WTC11 (cell line): ENCODE results near the gene SHPK. TPM values are rescaled to one million over a fixed set of nuclear protein-coding genes. Genes with fewer than 3 reads are reported as not detected.

Source experiments
- ATAC-seq: fragments of 200-7000 bp; cut with Tn5 transposase; 2 replicates; pipeline ENCODE4 v1.10.0; 2021; ENCODE audit warnings: mild to moderate bottlenecking, moderate library complexity
- CTCF ChIA-PET: fragments of 300-600 bp; sonication (Branson Sonifier 250); formaldehyde crosslinking; loops from one replicate; lab custom pipeline; 2021; ENCODE audit warnings: antibody characterized with exemption; lab: Charles Lee
- POLR2A ChIA-PET: fragments of 350-600 bp; sonication (Branson Sonifier 250); formaldehyde crosslinking; loops from one replicate; lab custom pipeline; 2021; ENCODE audit warnings: antibody characterized with exemption; lab: Charles Lee
- DNase-seq: peaks from one replicate; pipeline ENCODE4 v3.0.0; 2021; ENCODE audit warnings: low spot score
- H3K27ac Mint-ChIP-seq: 2 replicates; pipeline ENCODE4 v1.8.0; 2021; ENCODE audit warnings: mixed read lengths
- H3K27me3 Mint-ChIP-seq: 2 replicates; pipeline ENCODE4 v1.8.0; 2021; ENCODE audit warnings: low read depth, mild to moderate bottlenecking, moderate library complexity, mixed read lengths
- H3K36me3 Mint-ChIP-seq: 2 replicates; pipeline ENCODE4 v1.8.0; 2021; ENCODE audit warnings: mixed read lengths
- H3K4me1 Mint-ChIP-seq: 2 replicates; pipeline ENCODE4 v1.8.0; 2022; ENCODE audit warnings: mixed read lengths
- H3K4me3 Mint-ChIP-seq: 2 replicates; pipeline ENCODE4 v1.8.0; 2021; ENCODE audit warnings: mild to moderate bottlenecking, moderate library complexity, mixed read lengths
- H3K9me3 Mint-ChIP-seq: 2 replicates; pipeline ENCODE4 v1.8.0; 2021; ENCODE audit warnings: mixed read lengths
- AFF4 ChIP-seq: sonication (generic); formaldehyde crosslinking; IDR thresholded peaks from 2 replicates; pipeline ENCODE4 v1.8.1; 2023; ENCODE audit warnings: mild to moderate bottlenecking, missing genetic modification reagents, borderline replicate concordance
- ARID4B ChIP-seq: sonication (generic); formaldehyde crosslinking; IDR thresholded peaks from 2 replicates; pipeline ENCODE4 v1.8.0; 2023; ENCODE audit warnings: missing genetic modification reagents, mild to moderate bottlenecking, borderline replicate concordance
- ATF6 ChIP-seq: sonication (generic); formaldehyde crosslinking; IDR thresholded peaks from 2 replicates; pipeline ENCODE4 v1.8.1; 2023; ENCODE audit warnings: mild to moderate bottlenecking, missing genetic modification reagents
- E2F1 ChIP-seq: sonication (generic); formaldehyde crosslinking; IDR thresholded peaks from 2 replicates; pipeline ENCODE4 v1.8.0; 2022; ENCODE audit warnings: mild to moderate bottlenecking, missing genetic modification reagents
- FOXP4 ChIP-seq: sonication (generic); formaldehyde crosslinking; IDR thresholded peaks from 2 replicates; pipeline ENCODE4 v1.8.0; 2022; ENCODE audit warnings: mild to moderate bottlenecking, missing genetic modification reagents
- JUN ChIP-seq: sonication (generic); formaldehyde crosslinking; IDR thresholded peaks from 2 replicates; pipeline ENCODE4 v1.8.0; 2023; ENCODE audit warnings: mild to moderate bottlenecking, missing genetic modification reagents
- MYBL2 ChIP-seq: sonication (generic); formaldehyde crosslinking; IDR thresholded peaks from 2 replicates; pipeline ENCODE4 v1.8.1; 2023; ENCODE audit warnings: mild to moderate bottlenecking, moderate library complexity, missing genetic modification reagents
- NR2C2 ChIP-seq: sonication (generic); formaldehyde crosslinking; IDR thresholded peaks from 2 replicates; pipeline ENCODE4 v1.8.0; 2022; ENCODE audit warnings: mild to moderate bottlenecking, missing genetic modification reagents
- OVOL2 ChIP-seq: fragments of 250-450 bp; sonication (Bioruptor Pico); IDR thresholded peaks from 2 replicates; pipeline ENCODE4 v1.9.0; 2021; ENCODE audit warnings: mild to moderate bottlenecking, borderline replicate concordance
- PRDM15 ChIP-seq: sonication (generic); formaldehyde crosslinking; IDR thresholded peaks from 2 replicates; pipeline ENCODE4 v1.8.0; 2022; ENCODE audit warnings: missing genetic modification reagents
- PRRX2 ChIP-seq: fragments of 250-450 bp; sonication (Bioruptor Pico); IDR thresholded peaks from 2 replicates; pipeline ENCODE4 v1.8.0; 2021; ENCODE audit warnings: mild to moderate bottlenecking
- RORB ChIP-seq: fragments of 250-450 bp; sonication (Bioruptor Pico); IDR thresholded peaks from 2 replicates; pipeline ENCODE4 v1.9.0; 2021; ENCODE audit warnings: mild to moderate bottlenecking
- TCF7 ChIP-seq: sonication (generic); formaldehyde crosslinking; IDR thresholded peaks from 2 replicates; pipeline ENCODE4 v1.8.0; 2022; ENCODE audit warnings: mild to moderate bottlenecking, low read depth, missing genetic modification reagents, moderate library complexity
- TEAD4 ChIP-seq: sonication (generic); formaldehyde crosslinking; IDR thresholded peaks from 2 replicates; pipeline ENCODE4 v1.8.0; 2022; ENCODE audit warnings: mild to moderate bottlenecking, missing genetic modification reagents
- ZNF416 ChIP-seq: fragments of 250-450 bp; sonication (Bioruptor Pico); IDR thresholded peaks from 2 replicates; pipeline ENCODE4 v1.9.0; 2021; ENCODE audit warnings: mild to moderate bottlenecking, inconsistent platforms
- total RNA-seq: library from RNA; stranded (reverse); gene quantifications from 3 replicates; pipeline ENCODE4 v1.2.3, GENCODE V29; 2021

Gene SHPK
- total RNA-seq, 1 experiment from 2014 or later: 29.2 TPM

- no peak for TF ChIP-seq ATF6 (CRISPR knock-in tag)
- no peak for TF ChIP-seq JUN (CRISPR knock-in tag)
- no peak for TF ChIP-seq FOXP4 (CRISPR knock-in tag)
- TF ChIP-seq PRRX2 (CRISPR knock-in tag): no peak
These were observed 5.3 kb downstream of the SHPK start (continued) for GRCh38 chr17:3630781-3631180.

- Mint-ChIP-seq H3K27me3 (no peaks in the 10 kb centered on the region), H3K36me3 (peaks cover 54% of the 10 kb centered on the region), H3K27ac (no peak overlapping the region), H3K9me3 (no peaks in the 10 kb centered on the region), H3K4me3 (no peak overlapping the region), H3K4me1 (no peaks in the 10 kb centered on the region)
- ChIA-PET CTCF (interaction anchor here (0.8 to 1.8 kb wide), 2 partner anchors 25 to 579 kb away, joined by 3 to 7 read pairs; no protein-coding TSS in a partner anchor), POLR2A (no interaction called here)
- DNase-seq: no peak
- ATAC-seq: no peak
- TF ChIP-seq ARID4B (CRISPR knock-in tag) (no peak), NR2C2 (CRISPR knock-in tag) (no peak), TCF7 (no peak), ZNF416 (no peak), PRDM15 (CRISPR knock-in tag) (no peak), RORB (no peak), FOXP4 (CRISPR knock-in tag) (no peak), E2F1 (CRISPR knock-in tag) (no peak), OVOL2 (no peak), TEAD4 (CRISPR knock-in tag) (no peak), AFF4 (no peak), MYBL2 (no peak)
These were observed 8.3 kb downstream of the SHPK start for GRCh38 chr17:3627769-3628167.
